Loucy (cell line): ENCODE results near the gene SHROOM3.

Experiments used
- H2AFZ ChIP-seq: fragments of 200-600 bp; sonication (generic); 2 replicates; pipeline ENCODE4 v1.6.0; 2016; ENCODE audit warnings: antibody characterized with exemption, mild to moderate bottlenecking, low read length, moderate library complexity
- H3F3A ChIP-seq: fragments of 200-600 bp; 2 replicates; pipeline ENCODE4 v1.6.0; 2016; ENCODE audit warnings: antibody characterized with exemption, low read depth, mild to moderate bottlenecking
- H3K27me3 ChIP-seq: fragments of 200-600 bp; sonication (generic); 2 replicates; pipeline ENCODE4 v1.6.1; 2014; ENCODE audit warnings: low read length, mild to moderate bottlenecking; ENCODE audit not compliant: insufficient read depth, poor library complexity, severe bottlenecking
- H3K36me3 ChIP-seq: fragments of 200-600 bp; sonication (generic); 2 replicates; pipeline ENCODE4 v1.6.1; 2016; ENCODE audit warnings: low read length; ENCODE audit not compliant: insufficient read depth
- H3K4me1 ChIP-seq: fragments of 200-600 bp; sonication (generic); 2 replicates; pipeline ENCODE4 v1.5.1; 2014; ENCODE audit warnings: low read length, mild to moderate bottlenecking; ENCODE audit not compliant: insufficient read depth, poor library complexity, severe bottlenecking
- H3K4me2 ChIP-seq: fragments of 200-600 bp; sonication (generic); 2 replicates; pipeline ENCODE4 v1.6.0; 2014; ENCODE audit warnings: antibody characterized with exemption, low read length, low read depth, mild to moderate bottlenecking; ENCODE audit not compliant: poor library complexity, severe bottlenecking
- H3K4me3 ChIP-seq: fragments of 200-600 bp; sonication (generic); 2 replicates; pipeline ENCODE4 v1.5.1; 2014; ENCODE audit warnings: low read length, mild to moderate bottlenecking, mixed read lengths; ENCODE audit not compliant: poor library complexity, severe bottlenecking
- H3K79me2 ChIP-seq: fragments of 200-600 bp; sonication (generic); 2 replicates; pipeline ENCODE4 v1.6.1; 2014; ENCODE audit warnings: low read length; ENCODE audit not compliant: insufficient read depth
- H3K9ac ChIP-seq: fragments of 200-600 bp; sonication (generic); 2 replicates; pipeline ENCODE4 v1.6.0; 2014; ENCODE audit warnings: mild to moderate bottlenecking, low read depth, low read length, moderate library complexity; ENCODE audit not compliant: poor library complexity, severe bottlenecking
- H3K9me2 ChIP-seq: fragments of 200-600 bp; sonication (generic); replicated peaks from 2 replicates; pipeline ENCODE4 v1.6.1; 2016; ENCODE audit warnings: low read depth, low read length, mixed read lengths
- H3K9me3 ChIP-seq: fragments of 200-600 bp; sonication (generic); 2 replicates; pipeline ENCODE4 v1.6.1; 2014; ENCODE audit warnings: mild to moderate bottlenecking, antibody characterized with exemption, low read length, low read depth; ENCODE audit not compliant: insufficient read depth
- H4K20me1 ChIP-seq: fragments of 200-600 bp; sonication (generic); 2 replicates; pipeline ENCODE4 v1.6.0; 2014; ENCODE audit warnings: antibody characterized with exemption, low read length, mild to moderate bottlenecking; ENCODE audit not compliant: insufficient read depth, poor library complexity, severe bottlenecking
- CTCF ChIP-seq: fragments of 200-600 bp; sonication (generic); conservative IDR thresholded peaks from 2 replicates; pipeline ENCODE4 v1.5.1; 2014; ENCODE audit warnings: mild to moderate bottlenecking, antibody characterized with exemption, low read length
- EZH2phosphoT487 ChIP-seq: fragments of 200-600 bp; IDR thresholded peaks from 2 replicates; pipeline ENCODE4 v1.6.1; 2018; ENCODE audit warnings: antibody characterized with exemption, mild to moderate bottlenecking, moderate library complexity, borderline replicate concordance

Gene SHROOM3

GRCh38 chr4:76649086-76649485 is 214.1 kb downstream of the SHROOM3 start:
- Histone ChIP-seq H4K20me1 (no peaks in the 10 kb centered on the region), H2AFZ (no peak overlapping the region), H3F3A (no peaks in the 10 kb centered on the region), H3K9ac (no peak overlapping the region), H3K9me2 (no peaks in the 10 kb centered on the region), H3K4me1 (no peaks in the 10 kb centered on the region), H3K79me2 (no peaks in the 10 kb centered on the region), H3K27me3 (no peaks in the 10 kb centered on the region), H3K4me3 (no peak overlapping the region), H3K36me3 (no peaks in the 10 kb centered on the region), H3K4me2 (no peak overlapping the region), H3K9me3 (no peaks in the 10 kb centered on the region)
- TF ChIP-seq EZH2phosphoT487 (no peak), CTCF (no peak)

DNA sequence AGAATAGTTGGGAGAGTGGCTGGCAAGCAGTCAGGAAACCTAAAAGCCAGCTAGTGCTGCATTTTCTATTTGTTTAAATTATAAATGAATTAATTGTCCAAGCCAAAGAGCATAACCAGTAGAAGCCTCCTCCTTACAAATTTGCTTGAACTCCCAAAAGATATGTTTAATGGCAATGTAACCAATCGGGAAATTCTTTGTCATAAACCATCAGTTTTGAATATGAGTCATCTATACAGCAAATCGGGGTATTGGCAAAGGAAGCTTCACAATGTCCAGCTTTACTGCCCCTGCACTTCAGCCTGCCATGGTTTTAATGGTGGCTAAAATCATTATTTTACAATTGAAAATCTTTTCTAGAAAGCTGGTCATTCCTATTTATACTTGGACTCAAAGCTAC is 216.6 kb downstream of the SHROOM3 start:
- no peaks in the 10 kb centered on the region for H3F3A ChIP-seq
- no peaks in the 10 kb centered on the region for H3K36me3 ChIP-seq
- H3K79me2 ChIP-seq = no peaks in the 10 kb centered on the region
- no peak overlapping the region for H3K4me2 ChIP-seq
- H3K9ac ChIP-seq = no peak overlapping the region
- H3K4me3 ChIP-seq = no peak overlapping the region
- H3K9me3 ChIP-seq = no peaks in the 10 kb centered on the region
- no peaks in the 10 kb centered on the region for H3K9me2 ChIP-seq
- H3K27me3 ChIP-seq = no peaks in the 10 kb centered on the region
- H3K4me1 ChIP-seq = no peaks in the 10 kb centered on the region
- no peak overlapping the region for H2AFZ ChIP-seq
- no peak for TF ChIP-seq CTCF
- H4K20me1 ChIP-seq = no peaks in the 10 kb centered on the region

DNA sequence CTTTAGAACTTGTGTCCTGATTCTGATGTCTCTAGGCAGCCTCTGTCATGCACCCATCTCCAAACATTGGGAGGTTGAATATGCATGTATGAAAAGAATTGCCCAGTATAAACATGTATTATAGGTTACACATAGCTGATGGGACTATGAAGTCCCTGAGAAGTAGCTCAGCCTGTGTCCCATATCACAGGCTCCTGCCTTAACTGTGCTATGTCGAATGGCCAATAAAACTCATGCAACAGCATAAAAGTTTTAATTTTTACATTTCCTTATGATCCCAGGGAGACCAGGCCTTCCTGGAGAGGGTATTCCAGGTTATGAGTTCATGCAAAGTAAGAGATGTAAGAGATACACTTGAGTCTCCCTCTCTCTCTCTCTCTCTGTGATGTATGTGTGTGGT is 217.4 kb downstream of the SHROOM3 start:
- no peak overlapping the region for H2AFZ ChIP-seq
- H3K79me2 ChIP-seq = no peaks in the 10 kb centered on the region
- H3K9ac ChIP-seq = no peak overlapping the region
- H3K4me1 ChIP-seq = no peaks in the 10 kb centered on the region
- no peaks in the 10 kb centered on the region for H4K20me1 ChIP-seq
- H3K4me3 ChIP-seq = no peak overlapping the region
- H3K27me3 ChIP-seq = no peaks in the 10 kb centered on the region
- no peaks in the 10 kb centered on the region for H3F3A ChIP-seq
- TF ChIP-seq EZH2phosphoT487 (no peak), CTCF (no peak)
- H3K36me3 ChIP-seq = no peaks in the 10 kb centered on the region
- H3K9me3 ChIP-seq = no peaks in the 10 kb centered on the region
- H3K9me2 ChIP-seq = no peaks in the 10 kb centered on the region
- H3K4me2 ChIP-seq = no peak overlapping the region
